HCT116 (cell line): Measurements from ENCODE around the gene RABL6.

Experiments used
- EGR1 ChIP-seq: IDR thresholded peaks from 2 replicates; pipeline ENCODE4 v1.6.1; 2012; ENCODE audit warnings: low read depth
- EZH2 ChIP-seq: fragments of 200-600 bp; sonication (generic); IDR thresholded peaks from 2 replicates; pipeline ENCODE4 v1.6.1; 2017; ENCODE audit warnings: antibody characterized with exemption, mixed run types
- EZH2phosphoT487 ChIP-seq: fragments of 200-600 bp; IDR thresholded peaks from 2 replicates; pipeline ENCODE4 v1.6.1; 2018; ENCODE audit warnings: antibody characterized with exemption, borderline replicate concordance
- FOSL1 ChIP-seq: IDR thresholded peaks from 2 replicates; pipeline ENCODE4 v1.6.1; 2012; ENCODE audit warnings: low read depth
- POLR2A ChIP-seq: IDR thresholded peaks from 2 replicates; pipeline ENCODE4 v1.7.0; 2011; ENCODE audit warnings: borderline replicate concordance; ENCODE audit not compliant: insufficient read depth, insufficient read length; ENCODE audit errors: extremely low read depth
- POLR2AphosphoS5 ChIP-seq: IDR thresholded peaks from 2 replicates; pipeline ENCODE4 v1.6.1; 2011; ENCODE audit warnings: mild to moderate bottlenecking, low read depth, low read length, moderate library complexity
- RAD21 ChIP-seq: IDR thresholded peaks from 2 replicates; pipeline ENCODE4 v1.6.1; 2012; ENCODE audit warnings: low read depth, mild to moderate bottlenecking
- REST ChIP-seq: IDR thresholded peaks from 2 replicates; pipeline ENCODE4 v1.6.1; 2012; ENCODE audit warnings: low read depth
- SP1 ChIP-seq: IDR thresholded peaks from 2 replicates; pipeline ENCODE4 v1.6.1; 2012; ENCODE audit warnings: low read depth
- TCF7L2 ChIP-seq: IDR thresholded peaks from 2 replicates; pipeline ENCODE4 v1.7.0; 2011; ENCODE audit warnings: borderline replicate concordance, inconsistent platforms; ENCODE audit not compliant: insufficient read depth, insufficient read length; ENCODE audit errors: extremely low read depth
- YY1 ChIP-seq: IDR thresholded peaks from 2 replicates; pipeline ENCODE4 v1.6.1; 2011; ENCODE audit warnings: low read length, low read depth, moderate library complexity, mild to moderate bottlenecking; ENCODE audit not compliant: insufficient replicate concordance; ENCODE audit errors: extremely low read depth
- TF ChIP-seq, protein P1 (sequence below), 3 experiments: fragments of 200-600 bp in 1 of 3; sonication (generic) in 1 of 3; IDR thresholded peaks in 2 of 3; conservative IDR thresholded peaks in 1 of 3; 2 replicates each; pipeline ENCODE4 v1.5.1; 2012 to 2017; ENCODE audit warnings: low read depth in 2 of 3, low read length in 2 of 3, antibody characterized with exemption in 1 of 3, borderline replicate concordance in 1 of 3, control low read depth in 1 of 3, mild to moderate bottlenecking in 1 of 3, mixed read lengths in 1 of 3, mixed run types in 1 of 3, moderate library complexity in 1 of 3; ENCODE audit not compliant: insufficient read depth in 1 of 3

GRCh38 chr9:136860933-136861873, 53.5 kb downstream of the RABL6 start:
- TF ChIP-seq POLR2A (no peak), EZH2phosphoT487 (no peak), POLR2AphosphoS5 (0 out of 2 replicates have a peak, but pooled peaks have one; percentile 22), SP1 (no peak), EZH2 (no peak), EGR1 (no peak), YY1 (no peak), TCF7L2 (no peak), REST (no peak), RAD21 (no peak), FOSL1 (no peak)
- TF ChIP-seq, protein P1, sequence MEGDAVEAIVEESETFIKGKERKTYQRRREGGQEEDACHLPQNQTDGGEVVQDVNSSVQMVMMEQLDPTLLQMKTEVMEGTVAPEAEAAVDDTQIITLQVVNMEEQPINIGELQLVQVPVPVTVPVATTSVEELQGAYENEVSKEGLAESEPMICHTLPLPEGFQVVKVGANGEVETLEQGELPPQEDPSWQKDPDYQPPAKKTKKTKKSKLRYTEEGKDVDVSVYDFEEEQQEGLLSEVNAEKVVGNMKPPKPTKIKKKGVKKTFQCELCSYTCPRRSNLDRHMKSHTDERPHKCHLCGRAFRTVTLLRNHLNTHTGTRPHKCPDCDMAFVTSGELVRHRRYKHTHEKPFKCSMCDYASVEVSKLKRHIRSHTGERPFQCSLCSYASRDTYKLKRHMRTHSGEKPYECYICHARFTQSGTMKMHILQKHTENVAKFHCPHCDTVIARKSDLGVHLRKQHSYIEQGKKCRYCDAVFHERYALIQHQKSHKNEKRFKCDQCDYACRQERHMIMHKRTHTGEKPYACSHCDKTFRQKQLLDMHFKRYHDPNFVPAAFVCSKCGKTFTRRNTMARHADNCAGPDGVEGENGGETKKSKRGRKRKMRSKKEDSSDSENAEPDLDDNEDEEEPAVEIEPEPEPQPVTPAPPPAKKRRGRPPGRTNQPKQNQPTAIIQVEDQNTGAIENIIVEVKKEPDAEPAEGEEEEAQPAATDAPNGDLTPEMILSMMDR (IDR thresholded peaks at IDR 0.05 in 2 of 3, conservative IDR thresholded peaks at IDR 0.05 in 1 of 3; ENCODE audit: borderline replicate concordance in 1 of 3, insufficient read depth in 1 of 3, low read depth in 2 of 3, low read length in 2 of 3) = no peak
